Left lobe of liver (tissue), 2 donors: Measurements from ENCODE around the gene BRCC3. TPM values are rescaled to one million over a fixed set of nuclear protein-coding genes. Genes with fewer than 3 reads are reported as not detected.

ENCODE experiments used
- ATAC-seq: fragments of 200-7000 bp; cut with Tn5 transposase; one replicate; pipeline ENCODE4 v1.9.1; 2020; ENCODE audit warnings: mild to moderate bottlenecking, moderate library complexity
- DNase-seq: peaks from one replicate; pipeline ENCODE4 v3.0.0-alpha.2; 2020; ENCODE audit warnings: low spot score
- total RNA-seq: library from RNA; stranded (reverse); gene quantifications from one replicate; pipeline ENCODE4 v1.2.1, GENCODE V29; 2021
- donor health status: DM: no; HTN: no; CAD: no; lungs with moderate emphysema.
- donor health status: DM: no; HTN: yes; CAD: no.

BRCC3 gene
- total RNA-seq: 9.5 TPM

- peak; percentile 84 for DNase-seq
- ATAC-seq: peak; percentile 92
Measured at GRCh38 chrX:155070975-155071693, at the start of gene BRCC3, which contains the start of the genes CMC4 and MTCP1. BRCC3 (plus strand) TSS chrX:155071508; CDS start chrX:155071528, 20 bp downstream. CMC4 (minus strand) TSS chrX:155071136; CDS start chrX:155064023, 7,113 bp downstream. MTCP1 (minus strand) TSS chrX:155071136; CDS start chrX:155066010, 5,126 bp downstream.

GRCh38 chrX:155022585-155022984 lies 48.7 kb upstream of the BRCC3 start, which contains the start of gene F8:
F8 (minus strand) TSS chrX:155022723; CDS start chrX:155022552, 171 bp downstream.
- DNase-seq (no peak), ATAC-seq (no peak)

GRCh38 chrX:155023907-155024833 lies 47.1 kb upstream of the BRCC3 start:
- DNase-seq: no peak

GRCh38 chrX:155026420-155026726 lies 44.9 kb upstream of the BRCC3 start:
- DNase-seq (no peak), ATAC-seq (no peak)

More at GRCh38 chrX:155023907-155024833, 47.1 kb upstream of the BRCC3 start:
- ATAC-seq: no peak

- peak; percentile 86 for ATAC-seq
- DNase-seq: peak; percentile 95
Measured at GRCh38 chrX:155026727-155027508, 44.4 kb upstream of the BRCC3 start, which contains the start of gene FUNDC2. FUNDC2 (plus strand) TSS chrX:155026844; CDS start chrX:155026939, 95 bp downstream.

GRCh38 chrX:155027509-155028066 lies 43.7 kb upstream of the BRCC3 start:
- DNase-seq: no peak
- peak; percentile 39 for ATAC-seq

GRCh38 chrX:155028129-155028528 lies 43.2 kb upstream of the BRCC3 start:
- ATAC-seq (no peak), DNase-seq (no peak)

- ATAC-seq (no peak), DNase-seq (no peak)
Measured at GRCh38 chrX:155028877-155029291, 42.4 kb upstream of the BRCC3 start.

- ATAC-seq: no peak
Measured at GRCh38 chrX:155031657-155032056, 39.7 kb upstream of the BRCC3 start.

GRCh38 chrX:155035688-155036087 lies 35.6 kb upstream of the BRCC3 start:
- ATAC-seq (no peak), DNase-seq (no peak)

More at GRCh38 chrX:155031657-155032056, 39.7 kb upstream of the BRCC3 start:
- no peak for DNase-seq

- ATAC-seq (no peak), DNase-seq (no peak)
Measured at GRCh38 chrX:155046129-155046810, 25.0 kb upstream of the BRCC3 start.

GRCh38 chrX:155046811-155047528 lies 24.3 kb upstream of the BRCC3 start:
- DNase-seq: no peak
- ATAC-seq: no peak

GRCh38 chrX:155048977-155049619 lies 22.2 kb upstream of the BRCC3 start:
- ATAC-seq: peak; percentile 84
- DNase-seq: peak; percentile 57

GRCh38 chrX:155052738-155053498 lies 18.4 kb upstream of the BRCC3 start:
- DNase-seq: no peak
- ATAC-seq: peak; percentile 43

- ATAC-seq (no peak), DNase-seq (no peak)
Measured at GRCh38 chrX:155053656-155054055, 17.7 kb upstream of the BRCC3 start.

GRCh38 chrX:155054255-155054654 lies 17.1 kb upstream of the BRCC3 start:
- no peak for ATAC-seq
- no peak for DNase-seq

GRCh38 chrX:155055494-155055893 lies 15.8 kb upstream of the BRCC3 start:
- no peak for ATAC-seq
- no peak for DNase-seq

- ATAC-seq (no peak), DNase-seq (no peak)
Measured at GRCh38 chrX:155056471-155056870, 14.8 kb upstream of the BRCC3 start.
